HG03354 (cell line): ENCODE data around the gene FAM72B.
"Not testable (repeated sequence)": the region's sequence is repeated elsewhere in the genome, so short reads cannot be mapped to it uniquely, and the experiment has no call there.

Experiments
- ATAC-seq: cut with Tn5 transposase; IDR thresholded peaks from one replicate; pipeline ENCODE4 v1.9.1; 2021; ENCODE audit warnings: mild to moderate bottlenecking; ENCODE audit not compliant: unreplicated experiment, poor library complexity, severe bottlenecking

The FAM72B gene

DNA sequence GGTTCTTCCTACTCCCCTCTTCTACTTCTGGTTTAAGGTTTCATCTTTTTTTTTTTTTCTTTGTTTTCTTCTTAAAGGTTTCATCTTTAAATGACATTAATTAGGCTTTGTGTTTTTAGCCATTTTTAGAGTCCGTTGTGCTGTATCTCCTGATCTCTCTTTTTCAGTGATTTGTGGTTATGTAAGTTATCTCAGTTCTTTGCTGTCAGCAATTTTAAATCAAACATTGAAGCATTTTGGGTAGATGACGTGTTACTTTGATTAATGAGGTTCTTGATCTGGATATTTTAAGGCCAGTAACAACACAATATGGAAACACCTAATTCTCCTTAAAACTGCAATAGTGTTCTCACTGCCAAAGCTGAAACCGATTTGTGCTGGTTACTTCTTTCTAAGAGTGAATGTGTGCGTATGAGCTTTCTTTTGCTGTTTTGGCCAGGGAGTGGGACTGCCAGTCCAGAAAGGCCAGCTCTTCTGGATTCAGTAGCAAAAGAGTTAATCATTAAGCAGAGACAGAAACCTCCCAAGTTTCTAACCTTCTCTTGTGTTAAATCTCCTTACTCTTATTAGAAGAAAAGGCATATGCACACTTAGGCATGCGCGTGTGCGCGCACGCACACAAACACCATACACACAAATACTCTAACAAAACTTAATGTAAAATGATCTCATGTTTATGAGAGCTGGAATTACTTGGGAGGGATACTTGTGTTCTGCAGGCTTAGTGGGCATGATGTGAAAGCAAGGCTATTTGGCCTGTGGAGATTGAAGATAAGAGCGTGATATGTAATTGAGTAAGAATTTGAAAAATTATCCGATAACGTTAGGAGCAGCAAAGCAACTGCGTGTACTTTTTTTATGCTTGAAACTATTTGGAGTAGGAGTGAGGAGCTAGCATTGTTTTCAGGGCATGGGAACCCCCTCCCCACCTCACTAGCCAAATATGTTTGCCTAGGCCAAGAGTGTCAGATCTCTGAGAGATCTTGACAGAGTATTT lies 17.1 kb upstream of the FAM72B start:
- ATAC-seq = not testable (repeated sequence)

DNA sequence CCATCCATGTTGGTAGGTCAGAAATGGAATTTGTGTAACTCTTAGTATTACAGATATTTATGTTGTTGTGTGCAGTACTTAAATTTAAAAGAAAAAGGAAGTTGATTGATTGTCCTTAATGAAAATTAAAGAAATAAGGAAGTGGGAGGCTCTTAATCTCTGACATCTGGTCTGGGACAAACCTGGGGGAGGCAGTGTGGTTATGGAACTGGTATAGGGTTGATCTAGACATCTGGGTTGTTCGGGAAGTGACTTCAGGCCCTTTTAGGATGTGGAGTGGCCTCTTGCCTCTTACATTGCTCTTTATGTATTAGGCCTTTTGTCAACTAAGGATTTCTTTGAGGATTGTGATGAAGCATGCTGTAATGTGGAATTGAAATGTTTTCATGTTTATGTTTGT lies 16.1 kb upstream of the FAM72B start:
- not testable (repeated sequence) for ATAC-seq

DNA sequence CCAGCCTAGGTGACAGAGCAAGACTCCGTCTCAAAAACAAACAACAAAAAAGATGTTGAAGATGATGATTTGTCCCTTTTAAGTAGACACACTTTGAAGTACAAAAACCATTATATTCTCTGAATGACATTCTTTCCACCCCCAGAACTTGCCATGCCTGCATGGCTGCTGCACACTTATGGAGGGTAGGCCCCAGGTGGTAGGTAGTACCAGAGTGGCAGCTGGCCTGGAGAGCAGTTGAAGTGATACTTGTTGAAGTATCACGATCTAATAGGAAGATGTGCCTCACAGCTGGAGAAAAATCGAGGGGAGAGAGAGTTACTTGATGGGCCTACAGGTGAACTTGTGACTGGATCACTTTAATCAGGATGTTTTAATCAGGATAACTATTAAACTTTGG lies 15.6 kb upstream of the FAM72B start:
- not testable (repeated sequence) for ATAC-seq

DNA sequence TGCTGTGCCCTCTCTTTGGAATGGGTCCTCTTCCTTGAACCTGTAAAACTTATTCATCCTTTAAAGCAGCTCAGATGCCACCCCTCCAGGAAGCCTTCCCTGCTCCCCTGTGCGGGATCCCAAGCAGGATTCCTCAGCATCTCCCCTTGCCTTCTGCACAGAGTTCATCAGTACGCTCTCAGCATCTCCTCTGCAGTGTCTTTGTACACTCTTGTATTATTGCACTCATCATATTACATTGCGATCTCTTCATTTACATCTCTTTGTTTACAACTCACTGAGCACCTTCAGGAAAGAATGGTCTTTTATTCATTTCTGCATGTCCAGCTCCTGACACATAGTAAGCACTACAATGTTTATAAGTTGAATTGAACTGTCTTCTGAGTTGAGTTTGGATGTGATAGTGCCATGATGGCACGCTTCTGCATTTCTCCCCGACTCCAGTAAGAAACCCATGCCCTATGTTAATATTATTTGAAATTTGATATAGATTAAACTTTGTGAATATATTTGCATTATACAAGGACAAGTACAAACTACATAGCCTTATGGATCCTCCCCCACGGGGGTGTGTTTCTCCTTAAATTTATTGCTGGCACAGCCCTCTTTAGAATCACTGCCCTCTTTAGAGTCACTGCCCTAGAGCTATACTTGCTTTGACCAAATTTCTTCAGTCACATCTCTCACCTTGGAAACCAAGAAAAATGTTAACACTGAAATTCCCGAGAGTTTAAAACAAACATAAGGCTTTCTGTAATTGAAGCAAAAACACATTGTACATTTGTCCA lies 13.1 kb upstream of the FAM72B start:
- not testable (repeated sequence) for ATAC-seq

DNA sequence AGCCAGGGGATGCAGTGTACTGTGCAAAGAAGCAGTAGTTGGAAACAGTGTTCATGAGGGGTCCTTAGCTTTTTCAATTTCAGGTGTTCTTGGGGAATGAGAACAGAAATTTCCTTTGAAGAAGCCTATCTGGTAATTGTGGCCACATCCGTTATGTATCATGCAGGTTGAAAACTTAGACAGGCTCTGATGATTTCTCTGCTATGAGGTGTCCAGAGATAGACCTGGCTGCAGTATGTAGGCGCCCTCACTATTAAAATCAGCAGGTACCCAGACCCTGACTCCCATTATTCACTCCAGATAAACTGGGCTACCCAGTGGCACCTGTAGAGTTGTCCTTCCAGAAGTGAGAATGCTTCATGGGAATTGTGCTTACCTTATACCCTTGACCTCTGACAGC lies 8.4 kb upstream of the FAM72B start:
- not testable (repeated sequence) for ATAC-seq

DNA sequence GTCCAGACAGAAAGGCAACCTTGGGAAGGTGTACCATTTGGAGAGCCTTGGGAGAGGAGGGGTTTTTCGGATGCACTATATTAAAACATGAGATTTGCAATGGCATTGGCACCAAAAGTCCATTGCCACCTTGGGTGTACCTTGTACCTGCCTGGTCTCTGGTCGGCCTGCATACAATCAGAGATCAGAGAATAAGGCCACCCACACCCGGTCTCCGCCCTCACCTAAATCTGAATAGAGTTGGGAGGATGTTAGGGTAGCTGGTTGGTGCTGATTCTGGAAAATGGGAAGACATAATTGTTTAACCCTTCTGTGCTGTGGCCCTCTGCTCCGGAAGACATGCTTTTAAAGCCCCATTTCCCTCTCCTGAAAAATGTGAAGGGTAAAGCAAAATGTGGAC lies 3.8 kb upstream of the FAM72B start:
- not testable (repeated sequence) for ATAC-seq

DNA sequence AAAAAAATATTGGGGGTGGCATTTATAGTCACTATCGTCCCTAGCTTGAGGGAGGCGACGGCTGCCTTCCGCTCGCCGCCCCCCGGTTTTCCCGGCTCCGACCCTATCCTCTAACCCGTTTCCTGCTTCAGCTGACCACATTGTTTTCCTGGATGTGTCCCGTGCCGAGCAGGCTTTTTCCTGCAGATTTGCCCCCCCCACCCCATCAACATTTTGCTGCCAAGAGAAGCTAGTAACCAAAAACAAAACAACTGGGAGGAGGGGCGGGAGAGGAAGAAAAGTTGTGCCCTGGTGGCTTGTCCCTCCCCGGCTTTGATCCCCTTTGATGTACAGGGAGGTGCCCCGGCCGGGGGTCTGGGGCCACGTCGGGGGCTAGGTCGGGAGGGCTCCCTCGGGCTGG lies 2.1 kb upstream of the FAM72B start:
- not testable (repeated sequence) for ATAC-seq

DNA sequence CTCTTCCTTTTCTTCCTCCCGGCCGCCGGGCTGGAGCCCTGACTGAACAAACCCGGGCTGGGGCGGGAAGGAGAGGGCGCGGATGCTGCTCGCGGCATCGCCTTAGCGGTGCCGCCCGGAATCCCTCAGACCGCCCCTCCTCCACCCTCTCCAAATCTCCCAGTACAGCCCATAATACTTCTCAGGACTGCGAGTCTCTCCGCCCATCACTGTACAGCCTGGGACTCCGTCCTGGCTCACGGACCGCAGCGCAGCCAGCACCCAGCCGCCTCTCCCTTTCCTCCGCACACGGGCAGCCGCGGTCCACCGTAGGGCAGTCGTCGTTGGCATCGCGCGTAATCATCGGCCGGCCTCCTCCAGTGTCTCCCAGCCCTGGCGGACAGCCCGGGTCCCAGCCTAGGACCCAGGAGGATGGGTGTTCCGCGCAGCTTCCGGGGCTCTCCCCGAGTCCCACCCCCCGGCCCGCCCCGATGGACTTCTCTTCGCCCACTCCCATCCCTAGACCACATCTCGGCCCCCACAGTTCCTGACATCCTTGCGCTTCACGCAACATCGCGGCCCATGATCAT lies 1.1 kb upstream of the FAM72B start:
- not testable (repeated sequence) for ATAC-seq

DNA sequence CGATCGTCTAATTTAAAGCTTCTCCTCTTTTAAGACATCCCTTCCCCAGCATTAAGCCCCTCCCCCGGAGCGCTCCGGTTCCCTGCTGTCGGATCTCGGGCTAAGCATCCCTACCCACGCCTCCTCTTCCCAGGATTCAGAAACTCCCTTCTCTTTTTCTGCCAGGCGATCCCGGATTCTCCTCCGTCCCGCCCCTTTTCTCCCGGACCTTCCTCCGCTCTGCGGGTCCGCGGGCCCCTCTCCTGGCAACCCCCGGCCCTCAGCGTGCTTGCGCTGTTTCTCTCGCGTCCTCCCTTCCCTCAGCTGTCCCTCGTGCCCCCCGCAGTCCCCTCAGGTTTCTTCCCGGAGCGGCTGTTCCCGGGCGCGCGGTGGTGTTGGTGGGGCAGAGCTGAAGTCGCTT lies 273 bp downstream of the FAM72B start:
- ATAC-seq = not testable (repeated sequence)

DNA sequence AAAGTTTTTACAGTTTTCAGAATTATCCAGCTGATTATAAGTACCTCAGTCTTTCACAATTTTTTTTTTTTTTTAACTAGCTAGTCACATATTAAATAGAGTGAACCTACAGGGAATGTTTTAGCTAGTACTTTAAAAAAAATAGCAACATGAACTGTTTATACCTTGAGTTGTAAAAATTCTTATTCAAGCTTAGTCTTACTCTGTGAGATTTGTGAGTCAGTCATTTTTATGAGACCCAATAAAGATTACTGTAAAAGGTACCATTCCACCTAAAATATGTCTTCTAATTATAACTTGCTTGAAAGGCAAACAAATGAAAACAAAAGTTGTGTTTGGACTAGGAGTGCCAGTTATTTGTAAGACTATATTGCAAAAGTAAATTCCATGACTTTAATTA lies 5.9 kb downstream of the FAM72B start:
- not testable (repeated sequence) for ATAC-seq

DNA sequence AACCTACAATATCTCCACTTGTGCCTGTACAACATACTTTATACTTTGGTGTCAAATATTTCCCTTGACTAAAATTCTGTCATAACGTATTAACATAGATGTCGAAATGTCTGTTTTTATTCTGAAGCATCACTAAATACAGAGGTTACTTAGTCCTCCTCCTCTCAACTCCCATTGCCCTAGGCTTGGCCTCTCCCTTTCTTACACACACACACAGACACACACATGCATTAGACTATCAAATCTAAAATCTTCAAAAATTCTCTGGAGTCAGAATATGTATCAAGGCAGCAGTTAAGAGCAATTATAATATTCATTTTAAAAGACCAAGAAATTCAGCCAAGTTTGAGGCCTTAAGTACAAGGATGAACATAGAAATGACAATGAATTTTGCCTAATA lies 7.5 kb downstream of the FAM72B start:
- ATAC-seq = not testable (repeated sequence)

DNA sequence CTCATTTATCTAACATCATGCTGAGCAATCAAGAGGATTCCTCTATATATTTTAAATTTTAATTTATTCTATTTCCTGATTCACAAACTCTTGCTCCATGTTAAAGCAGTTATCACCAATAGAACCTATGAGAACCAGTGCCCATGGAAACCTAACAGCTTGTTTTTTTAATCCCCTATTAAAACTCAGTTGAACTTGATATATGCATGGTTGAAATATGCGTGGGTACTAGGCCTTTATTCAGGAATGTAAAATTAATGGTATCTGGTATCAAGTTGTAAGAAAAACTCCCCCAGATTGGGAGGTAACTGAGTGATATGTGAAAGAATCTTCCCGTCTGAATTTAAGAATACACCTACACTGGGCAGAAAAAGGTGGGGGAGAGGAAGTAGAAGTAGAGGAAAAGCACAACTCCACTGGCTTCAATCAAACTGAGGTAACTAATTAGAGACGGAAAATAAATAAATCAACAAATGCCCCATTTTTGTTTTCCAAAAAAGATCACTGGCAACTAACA lies 15.9 kb downstream of the FAM72B start:
- ATAC-seq = not testable (repeated sequence)

DNA sequence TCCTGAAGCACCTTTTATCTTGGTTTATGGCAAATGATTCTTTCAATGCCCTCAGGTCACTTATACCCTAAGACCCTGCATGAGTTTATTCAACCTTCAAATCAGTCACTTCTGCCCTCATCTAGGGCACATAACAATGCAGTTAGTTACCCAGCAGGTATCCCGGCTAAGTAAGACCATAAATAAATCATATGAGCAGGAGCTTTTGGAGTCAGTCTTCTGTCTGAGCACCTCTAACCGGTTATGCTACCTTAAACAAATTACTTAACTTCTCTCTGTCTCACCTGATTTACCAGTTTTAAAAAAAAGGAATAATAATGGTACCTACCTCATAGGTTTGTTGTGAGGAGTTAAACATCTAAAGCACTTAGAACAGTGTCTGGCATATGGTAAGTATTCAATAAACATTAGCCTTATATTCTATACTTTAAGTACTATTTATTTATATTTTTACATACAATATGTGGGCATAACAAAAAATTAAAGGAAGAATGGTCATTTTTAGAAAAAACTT lies 16.9 kb downstream of the FAM72B start:
- not testable (repeated sequence) for ATAC-seq

DNA sequence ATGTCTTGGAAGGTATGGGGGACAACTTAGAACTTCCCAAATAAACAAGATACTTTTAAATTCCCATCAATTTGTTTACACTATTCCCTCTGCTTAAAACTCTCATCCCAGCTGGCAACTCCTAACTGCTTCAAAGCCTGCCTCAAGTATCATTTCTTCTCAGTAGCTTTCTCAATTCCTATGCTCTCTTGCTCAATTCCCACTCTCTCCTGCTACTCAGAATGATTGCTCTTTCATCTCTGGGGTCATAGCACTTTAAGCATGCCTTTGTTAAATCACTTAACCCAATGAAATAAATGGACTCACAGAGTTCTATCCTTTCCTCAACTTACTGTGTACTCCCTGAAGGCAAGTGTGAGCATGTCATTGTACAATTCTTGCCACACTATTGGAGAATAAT lies 18.8 kb downstream of the FAM72B start:
- ATAC-seq = not testable (repeated sequence)

DNA sequence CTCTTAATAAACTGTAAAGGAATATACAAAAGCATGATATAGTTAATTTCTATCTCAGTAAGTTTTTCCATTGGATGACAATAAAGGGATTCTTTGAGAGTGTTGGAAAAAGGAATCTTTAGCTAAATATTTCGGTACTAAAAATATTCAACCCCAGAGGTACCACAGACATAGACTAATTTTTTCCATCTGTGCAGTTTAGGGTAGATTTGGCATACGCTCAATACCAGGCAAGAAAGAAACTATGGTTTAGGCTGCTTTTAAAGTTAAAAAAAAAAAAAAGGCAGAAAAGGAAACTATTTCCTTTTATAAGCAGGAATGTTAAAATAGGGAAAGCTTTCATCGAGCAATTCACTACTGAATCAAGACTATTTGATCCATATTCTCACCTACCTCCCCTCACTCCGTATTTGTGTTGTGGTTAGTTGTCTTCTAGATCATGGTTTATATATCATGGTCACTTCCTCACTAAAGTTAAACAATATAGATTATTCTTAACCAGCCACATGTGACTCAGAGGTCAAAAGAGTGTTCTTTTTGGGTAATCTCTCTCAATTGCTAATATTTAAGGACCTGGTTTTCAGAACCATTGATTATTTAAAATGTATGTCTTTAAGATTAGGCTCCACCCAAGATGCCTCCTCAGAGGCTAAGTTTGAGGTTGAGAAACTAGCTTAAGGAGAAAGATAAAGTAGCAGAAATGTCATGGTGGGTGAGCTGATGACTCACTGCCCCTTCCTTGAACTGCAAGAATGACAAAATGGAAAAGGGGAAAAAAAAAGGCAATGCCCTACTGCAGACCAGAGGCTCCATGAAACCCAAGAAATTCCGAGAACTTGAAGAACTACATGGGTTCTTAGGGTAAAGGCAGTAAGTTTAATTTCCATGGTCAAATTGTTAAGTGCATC lies 20.0 kb downstream of the FAM72B start:
- peak; percentile 49 for ATAC-seq

DNA sequence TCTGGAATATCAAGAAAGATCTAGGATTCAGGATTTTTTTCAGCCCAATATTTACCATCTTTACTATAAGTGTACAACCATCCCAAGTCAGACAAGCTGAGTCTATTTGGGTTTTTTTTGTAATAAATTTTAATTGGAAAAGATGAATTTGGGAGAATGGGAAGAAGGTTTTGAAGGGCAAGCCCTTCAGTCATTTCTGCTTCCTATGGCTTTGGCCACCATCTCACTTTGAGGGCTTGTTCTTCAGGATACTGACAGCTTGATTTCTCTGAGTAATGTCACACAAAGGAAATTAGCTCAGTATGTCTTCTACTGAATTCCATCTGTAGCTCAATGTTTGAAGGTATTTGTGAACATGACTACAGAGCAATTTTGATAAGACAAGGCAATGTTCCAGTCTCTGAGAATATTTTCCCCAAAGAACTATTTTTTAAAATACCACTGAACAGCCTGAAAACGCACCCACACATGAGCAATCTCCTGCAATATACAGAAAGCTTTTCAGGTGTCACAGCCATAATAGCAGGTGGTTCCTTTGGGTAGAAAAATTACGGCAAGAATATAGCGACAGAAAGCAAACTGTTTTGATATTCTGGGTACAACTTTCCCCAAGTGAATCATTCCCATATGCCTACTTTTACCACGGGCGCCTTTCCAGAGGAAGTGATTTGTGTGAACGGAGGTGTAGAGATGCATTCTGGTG lies 22.8 kb downstream of the FAM72B start:
- not testable (repeated sequence) for ATAC-seq

DNA sequence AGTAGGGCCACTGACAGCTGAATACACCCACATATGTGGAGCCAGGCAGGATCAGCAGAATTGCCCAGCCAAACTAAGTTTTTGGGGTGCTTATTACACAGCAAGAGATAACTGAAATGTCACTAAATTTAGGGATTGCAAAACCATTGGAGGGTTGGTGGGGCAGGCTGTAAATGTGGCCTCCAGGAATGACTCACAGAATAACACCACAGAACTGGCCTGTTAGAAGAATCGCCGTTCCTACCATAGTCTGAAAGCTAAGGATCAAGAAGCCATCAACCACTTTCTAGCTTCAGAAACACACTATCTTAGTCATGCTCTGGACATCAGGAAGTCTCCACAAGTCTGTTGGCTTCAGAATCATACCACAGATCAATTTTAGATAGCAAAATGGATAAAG lies 24.0 kb downstream of the FAM72B start:
- not testable (repeated sequence) for ATAC-seq

DNA sequence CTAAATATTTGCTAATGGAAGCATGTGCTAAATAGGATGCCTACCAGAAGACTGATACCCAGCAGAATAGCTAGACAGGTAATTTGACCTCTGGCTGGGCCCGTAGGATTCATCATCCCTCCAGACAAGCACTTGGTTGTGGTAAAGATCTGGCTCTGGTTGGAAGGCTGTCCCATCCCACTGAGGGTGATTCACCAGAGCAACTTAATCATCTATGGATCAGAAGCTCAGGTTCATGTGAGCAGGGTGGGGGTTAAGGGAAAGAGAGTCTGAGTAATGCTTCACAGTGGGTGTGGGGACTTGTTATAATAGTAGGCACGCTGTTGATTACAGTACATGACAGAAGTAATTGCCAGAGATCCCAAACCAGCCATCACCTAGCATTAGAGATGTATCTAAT lies 26.5 kb downstream of the FAM72B start:
- ATAC-seq = not testable (repeated sequence)
